ENCODE data around the gene ADAM23.
"Not testable (repeated sequence)": the region's sequence is repeated elsewhere in the genome, so short reads cannot be mapped to it uniquely, and the experiment has no call there.

Gene ADAM23, protein sequence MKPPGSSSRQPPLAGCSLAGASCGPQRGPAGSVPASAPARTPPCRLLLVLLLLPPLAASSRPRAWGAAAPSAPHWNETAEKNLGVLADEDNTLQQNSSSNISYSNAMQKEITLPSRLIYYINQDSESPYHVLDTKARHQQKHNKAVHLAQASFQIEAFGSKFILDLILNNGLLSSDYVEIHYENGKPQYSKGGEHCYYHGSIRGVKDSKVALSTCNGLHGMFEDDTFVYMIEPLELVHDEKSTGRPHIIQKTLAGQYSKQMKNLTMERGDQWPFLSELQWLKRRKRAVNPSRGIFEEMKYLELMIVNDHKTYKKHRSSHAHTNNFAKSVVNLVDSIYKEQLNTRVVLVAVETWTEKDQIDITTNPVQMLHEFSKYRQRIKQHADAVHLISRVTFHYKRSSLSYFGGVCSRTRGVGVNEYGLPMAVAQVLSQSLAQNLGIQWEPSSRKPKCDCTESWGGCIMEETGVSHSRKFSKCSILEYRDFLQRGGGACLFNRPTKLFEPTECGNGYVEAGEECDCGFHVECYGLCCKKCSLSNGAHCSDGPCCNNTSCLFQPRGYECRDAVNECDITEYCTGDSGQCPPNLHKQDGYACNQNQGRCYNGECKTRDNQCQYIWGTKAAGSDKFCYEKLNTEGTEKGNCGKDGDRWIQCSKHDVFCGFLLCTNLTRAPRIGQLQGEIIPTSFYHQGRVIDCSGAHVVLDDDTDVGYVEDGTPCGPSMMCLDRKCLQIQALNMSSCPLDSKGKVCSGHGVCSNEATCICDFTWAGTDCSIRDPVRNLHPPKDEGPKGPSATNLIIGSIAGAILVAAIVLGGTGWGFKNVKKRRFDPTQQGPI

GRCh38 chr2:206442833-206443734 is at the start of gene ADAM23:
Gene ADAM23 (plus strand): TSS chr2:206443532. CDS start chr2:206443867, 335 bp downstream.
- Mint-ChIP-seq H3K4me1 (ENCODE audit: low read depth) (peaks cover 15% of the 10 kb centered on the region), H3K36me3 (ENCODE audit: low read depth) (no peaks in the 10 kb centered on the region), H3K4me3 (peak within 1 kb of the TSS; percentile 79), H3K27me3 (peaks cover 80% of the 10 kb centered on the region), H3K9me3 (no peaks in the 10 kb centered on the region), H3K27ac (no peak within 1 kb of the TSS)
- peak; percentile 69 for DNase-seq

DNA sequence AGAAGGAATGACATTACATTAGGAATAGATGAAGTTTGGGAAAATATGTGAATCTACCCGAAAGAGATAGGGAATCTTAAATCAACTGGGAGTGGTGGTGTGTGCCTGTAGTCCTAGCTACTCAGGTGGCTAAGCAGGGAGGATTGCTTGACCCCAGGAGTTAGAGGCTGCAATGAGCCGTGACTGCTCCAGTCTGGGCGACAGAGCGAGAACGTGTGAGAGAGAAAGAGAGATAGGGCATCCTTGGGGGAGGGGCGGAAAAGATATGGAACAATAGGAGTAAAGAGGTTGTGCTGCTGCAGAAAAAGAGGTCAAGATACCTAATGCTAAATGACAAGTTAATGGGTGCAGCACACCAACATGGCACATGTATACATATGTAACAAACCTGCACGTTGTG is 47.1 kb upstream of the ADAM23 start:
- Mint-ChIP-seq H3K27me3 (no peaks in the 10 kb centered on the region), H3K4me1 (ENCODE audit: low read depth) (no peaks in the 10 kb centered on the region), H3K27ac (no peak overlapping the region), H3K9me3 (peaks cover 5% of the 10 kb centered on the region), H3K4me3 (no peak overlapping the region), H3K36me3 (ENCODE audit: low read depth) (no peaks in the 10 kb centered on the region)
- DNase-seq = no peak

- not testable (repeated sequence) for H3K36me3 Mint-ChIP-seq (ENCODE audit: low read depth); H3K27ac Mint-ChIP-seq; H3K4me1 Mint-ChIP-seq (ENCODE audit: low read depth); H3K9me3 Mint-ChIP-seq; H3K4me3 Mint-ChIP-seq; H3K27me3 Mint-ChIP-seq; DNase-seq
Observed at GRCh38 chr2:206402956-206403569, 40.3 kb upstream of the ADAM23 start.

DNA sequence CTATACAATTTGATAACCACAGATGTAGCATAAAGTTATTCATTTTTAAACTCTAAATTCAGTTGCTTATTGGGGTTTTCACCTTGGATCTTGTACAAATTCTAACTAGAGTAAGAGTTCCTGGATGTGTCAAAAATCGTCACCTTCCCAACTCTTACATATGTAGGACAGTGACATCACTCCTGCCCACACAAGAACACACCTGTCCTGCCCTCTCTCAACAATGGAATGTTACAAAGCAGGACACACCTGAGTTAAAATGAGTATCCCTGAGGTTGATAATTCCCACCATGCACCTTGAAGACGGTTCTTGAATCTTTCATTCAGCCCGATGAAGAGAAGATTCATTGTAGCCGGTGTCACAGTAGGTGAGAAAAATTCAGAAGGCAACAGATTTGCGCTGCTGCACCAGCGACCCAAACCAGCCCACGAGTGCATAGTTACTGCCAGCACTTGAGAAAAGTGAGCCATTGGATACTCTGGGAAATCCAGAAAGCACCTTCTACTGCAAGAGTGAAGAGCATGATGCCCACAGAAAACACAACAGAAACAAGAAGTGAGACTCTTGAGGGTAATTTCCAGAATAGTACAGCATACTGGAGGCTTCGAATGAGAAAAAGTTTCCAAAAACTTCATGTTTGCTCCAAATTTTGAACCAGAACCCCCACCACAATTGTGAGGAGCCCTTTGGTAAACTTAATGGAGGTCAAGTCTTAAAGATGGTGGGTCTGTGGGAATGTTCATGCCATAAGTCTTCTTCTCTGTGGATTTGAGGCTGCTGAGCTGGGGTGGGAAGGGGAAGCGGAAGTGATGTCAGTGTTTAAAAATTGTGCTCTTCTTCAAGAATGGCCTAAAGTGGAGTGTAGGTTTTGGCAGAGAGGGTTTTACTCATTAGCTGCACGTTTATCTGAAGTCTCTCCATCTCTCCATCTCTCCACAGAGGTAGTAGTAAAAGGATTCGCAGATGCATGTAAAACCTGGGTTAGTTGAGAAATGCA is 34.7 kb upstream of the ADAM23 start:
- peaks cover 9% of the 10 kb centered on the region for H3K9me3 Mint-ChIP-seq
- H3K27ac Mint-ChIP-seq = no peak overlapping the region
- peaks cover 15% of the 10 kb centered on the region for H3K27me3 Mint-ChIP-seq
- no peaks in the 10 kb centered on the region for H3K4me1 Mint-ChIP-seq (ENCODE audit: low read depth)
- DNase-seq = no peak
- H3K4me3 Mint-ChIP-seq = no peak overlapping the region
- H3K36me3 Mint-ChIP-seq (ENCODE audit: low read depth) = no peaks in the 10 kb centered on the region

DNA sequence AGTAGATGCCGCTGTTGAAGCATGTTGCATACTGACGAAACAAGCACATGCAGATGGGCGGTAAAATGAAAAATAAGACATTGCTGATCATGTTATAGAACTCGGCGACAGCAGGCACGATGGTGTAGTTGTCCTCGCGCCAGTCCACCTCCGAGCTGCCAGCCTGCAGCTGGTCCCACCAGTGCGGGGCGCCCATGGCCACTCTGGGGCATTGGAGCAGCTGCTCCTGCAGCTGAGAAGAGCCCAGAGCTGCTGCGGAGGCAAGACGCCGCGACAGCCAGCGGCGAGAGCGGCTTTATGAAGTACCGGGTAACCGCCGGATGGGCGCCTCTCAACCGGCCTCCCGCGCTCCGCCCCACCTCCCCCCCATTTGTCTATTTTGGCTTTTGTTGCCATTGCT is 32.6 kb upstream of the ADAM23 start:
- Mint-ChIP-seq H3K9me3 (peaks cover 12% of the 10 kb centered on the region), H3K4me1 (ENCODE audit: low read depth) (no peaks in the 10 kb centered on the region), H3K27me3 (peaks cover 27% of the 10 kb centered on the region), H3K4me3 (no peak overlapping the region), H3K36me3 (ENCODE audit: low read depth) (no peaks in the 10 kb centered on the region), H3K27ac (no peak overlapping the region)
- no peak for DNase-seq

- DNase-seq = no peak
- Mint-ChIP-seq H3K9me3 (peaks cover 17% of the 10 kb centered on the region), H3K27me3 (peaks cover 35% of the 10 kb centered on the region), H3K4me1 (ENCODE audit: low read depth) (no peaks in the 10 kb centered on the region), H3K27ac (no peak overlapping the region), H3K4me3 (no peak overlapping the region), H3K36me3 (ENCODE audit: low read depth) (no peaks in the 10 kb centered on the region)
Observed at GRCh38 chr2:206415618-206416243, 27.6 kb upstream of the ADAM23 start.

DNA sequence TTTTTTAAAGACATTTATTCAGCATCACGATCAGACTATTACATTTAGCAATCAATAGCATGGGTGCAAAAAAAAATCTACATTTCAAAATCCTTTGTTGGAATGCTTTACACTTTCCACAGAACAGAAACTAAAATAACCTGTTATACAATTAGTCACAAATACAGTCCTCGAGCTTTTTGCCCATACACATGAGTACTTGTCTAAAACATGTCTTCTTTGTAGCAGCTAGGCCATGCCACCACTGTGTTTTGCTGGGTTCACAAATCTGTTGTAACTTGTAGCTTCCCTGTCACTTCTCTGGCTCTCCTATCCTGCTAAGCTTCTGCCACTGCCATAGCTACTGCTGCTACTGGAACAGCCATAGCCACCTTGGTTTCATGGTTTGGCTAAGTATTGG is 24.4 kb upstream of the ADAM23 start:
- Mint-ChIP-seq H3K4me3 (no peak overlapping the region), H3K4me1 (ENCODE audit: low read depth) (no peaks in the 10 kb centered on the region), H3K27me3 (peaks cover 28% of the 10 kb centered on the region), H3K9me3 (peaks cover 13% of the 10 kb centered on the region), H3K27ac (no peak overlapping the region), H3K36me3 (ENCODE audit: low read depth) (no peaks in the 10 kb centered on the region)
- no peak for DNase-seq

DNA sequence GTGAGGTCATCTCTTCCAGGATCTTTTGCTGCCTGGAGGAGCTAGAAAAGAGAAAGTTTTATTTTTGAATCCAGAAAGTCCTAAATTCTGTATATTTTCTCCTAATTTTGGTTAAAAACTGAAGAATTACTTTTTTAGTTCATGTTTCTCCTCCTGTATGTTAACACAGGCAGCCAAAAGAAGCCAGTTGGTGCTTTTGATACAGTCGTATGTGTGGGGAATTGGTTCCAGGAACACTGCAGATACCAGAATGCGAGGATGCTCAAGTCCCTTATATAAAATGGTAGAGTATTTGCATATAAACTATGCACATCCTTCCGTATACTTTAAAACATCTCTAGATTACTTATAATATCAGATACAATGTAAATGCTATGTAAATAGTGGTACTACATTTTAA is 22.6 kb upstream of the ADAM23 start:
- H3K27me3 Mint-ChIP-seq = peaks cover 19% of the 10 kb centered on the region
- peaks cover 10% of the 10 kb centered on the region for H3K9me3 Mint-ChIP-seq
- no peak overlapping the region for H3K27ac Mint-ChIP-seq
- H3K4me3 Mint-ChIP-seq = no peak overlapping the region
- H3K4me1 Mint-ChIP-seq (ENCODE audit: low read depth) = no peaks in the 10 kb centered on the region
- no peaks in the 10 kb centered on the region for H3K36me3 Mint-ChIP-seq (ENCODE audit: low read depth)
- DNase-seq = no peak

DNA sequence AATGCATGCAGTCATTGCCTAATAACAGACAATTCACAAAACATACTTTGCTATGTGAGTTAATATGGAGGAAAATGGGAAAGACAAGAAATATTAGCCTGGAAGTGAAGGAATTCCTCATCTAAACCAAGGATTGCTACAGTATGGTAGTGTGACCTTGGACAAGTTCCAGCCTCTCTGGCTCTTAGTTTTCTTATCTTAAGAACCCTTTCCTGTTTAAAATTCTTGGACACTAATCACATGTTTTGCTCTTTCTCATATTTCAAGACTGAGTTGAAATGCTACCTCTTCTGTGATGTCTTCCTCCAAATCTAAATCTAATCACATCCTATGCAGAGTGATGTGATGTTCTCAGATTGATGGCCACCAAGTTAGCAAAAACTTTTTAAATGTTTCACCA is 20.8 kb upstream of the ADAM23 start:
- H3K4me1 Mint-ChIP-seq (ENCODE audit: low read depth) = no peaks in the 10 kb centered on the region
- H3K27me3 Mint-ChIP-seq = peaks cover 18% of the 10 kb centered on the region
- H3K9me3 Mint-ChIP-seq = peaks cover 10% of the 10 kb centered on the region
- no peak overlapping the region for H3K27ac Mint-ChIP-seq
- H3K4me3 Mint-ChIP-seq = no peak overlapping the region
- DNase-seq = no peak
- H3K36me3 Mint-ChIP-seq (ENCODE audit: low read depth) = no peaks in the 10 kb centered on the region

GRCh38 chr2:206423147-206423546 is 20.2 kb upstream of the ADAM23 start:
- DNase-seq = no peak
- Mint-ChIP-seq H3K4me3 (no peak overlapping the region), H3K36me3 (ENCODE audit: low read depth) (no peaks in the 10 kb centered on the region), H3K27me3 (peaks cover 14% of the 10 kb centered on the region), H3K27ac (no peak overlapping the region), H3K9me3 (peaks cover 8% of the 10 kb centered on the region), H3K4me1 (ENCODE audit: low read depth) (no peaks in the 10 kb centered on the region)

GRCh38 chr2:206424134-206424533 is 19.2 kb upstream of the ADAM23 start:
- DNase-seq = no peak
- Mint-ChIP-seq H3K9me3 (peaks cover 4% of the 10 kb centered on the region), H3K36me3 (ENCODE audit: low read depth) (no peaks in the 10 kb centered on the region), H3K27ac (no peak overlapping the region), H3K4me1 (ENCODE audit: low read depth) (no peaks in the 10 kb centered on the region), H3K27me3 (peaks cover 12% of the 10 kb centered on the region), H3K4me3 (no peak overlapping the region)

GRCh38 chr2:206428783-206429182 is 14.5 kb upstream of the ADAM23 start:
- Mint-ChIP-seq H3K36me3 (ENCODE audit: low read depth) (no peaks in the 10 kb centered on the region), H3K9me3 (no peaks in the 10 kb centered on the region), H3K4me1 (ENCODE audit: low read depth) (no peaks in the 10 kb centered on the region), H3K27ac (no peak overlapping the region), H3K4me3 (no peak overlapping the region), H3K27me3 (peaks cover 11% of the 10 kb centered on the region)
- DNase-seq = no peak

- H3K36me3 Mint-ChIP-seq (ENCODE audit: low read depth) = no peaks in the 10 kb centered on the region
- no peak overlapping the region for H3K4me3 Mint-ChIP-seq
- DNase-seq = no peak
- H3K4me1 Mint-ChIP-seq (ENCODE audit: low read depth) = no peaks in the 10 kb centered on the region
- no peaks in the 10 kb centered on the region for H3K9me3 Mint-ChIP-seq
- H3K27ac Mint-ChIP-seq = no peak overlapping the region
- peaks cover 17% of the 10 kb centered on the region for H3K27me3 Mint-ChIP-seq
Observed at GRCh38 chr2:206430452-206430851, 12.9 kb upstream of the ADAM23 start.
